Neural cell (in vitro differentiated cells): ENCODE data around the gene ABHD8. TPM values are rescaled to one million over a fixed set of nuclear protein-coding genes. Genes with fewer than 3 reads are reported as not detected.
"Not testable (repeated sequence)": the region's sequence is repeated elsewhere in the genome, so short reads cannot be mapped to it uniquely, and the experiment has no call there.

ENCODE experiments used
- H2AFZ ChIP-seq: fragments of 200-600, 300-800 bp; sonication (generic), shearing (Covaris generic); 2 replicates; pipeline ENCODE4 v1.6.0; 2014; ENCODE audit warnings: low read depth, mild to moderate bottlenecking, antibody characterized with exemption, low read length, moderate library complexity
- H3F3A ChIP-seq: fragments of 200-600 bp; shearing (Covaris generic); 2 replicates; pipeline ENCODE4 v1.6.1; 2016; ENCODE audit warnings: mild to moderate bottlenecking, moderate library complexity, mixed read lengths, antibody characterized with exemption, low read length; ENCODE audit not compliant: insufficient read depth, poor library complexity, severe bottlenecking
- H3K27ac ChIP-seq: fragments of 200-600, 300-800 bp; sonication (generic), shearing (Covaris generic); 2 replicates; pipeline ENCODE4 v1.5.1; 2014; ENCODE audit warnings: mild to moderate bottlenecking, low read length, moderate library complexity
- H3K27me3 ChIP-seq: fragments of 300-800, 200-600 bp; sonication (generic), shearing (Covaris generic); 2 replicates; pipeline ENCODE4 v1.6.0; 2014; ENCODE audit warnings: mild to moderate bottlenecking, low read depth, low read length, moderate library complexity; ENCODE audit not compliant: insufficient read depth
- H3K36me3 ChIP-seq: fragments of 300-800, 200-600 bp; sonication (generic), shearing (Covaris generic); 2 replicates; pipeline ENCODE4 v1.5.1; 2014; ENCODE audit warnings: mild to moderate bottlenecking, antibody characterized with exemption, low read length, moderate library complexity; ENCODE audit not compliant: insufficient read depth
- H3K4me2 ChIP-seq: fragments of 300-800, 200-600 bp; sonication (generic), shearing (Covaris generic); 2 replicates; pipeline ENCODE4 v1.6.0; 2014; ENCODE audit warnings: mild to moderate bottlenecking, low read length
- H3K4me3 ChIP-seq: fragments of 300-800, 200-600 bp; sonication (generic), shearing (Covaris generic); 2 replicates; pipeline ENCODE4 v1.5.1; 2014; ENCODE audit warnings: mild to moderate bottlenecking, low read length, moderate library complexity
- H3K79me2 ChIP-seq: fragments of 200-600 bp; shearing (Covaris generic); replicated peaks from 2 replicates; pipeline ENCODE4 v1.6.0; 2014; ENCODE audit warnings: mild to moderate bottlenecking, low read length, moderate library complexity; ENCODE audit not compliant: insufficient read depth
- H3K9ac ChIP-seq: fragments of 300-800, 200-600 bp; sonication (generic), shearing (Covaris generic); 2 replicates; pipeline ENCODE4 v1.6.1; 2016; ENCODE audit warnings: mild to moderate bottlenecking, low read length, mixed read lengths
- H3K9me2 ChIP-seq: fragments of 200-600 bp; shearing (Covaris generic); 2 replicates; pipeline ENCODE4 v1.6.1; 2016; ENCODE audit warnings: mild to moderate bottlenecking, low read length, mixed read lengths; ENCODE audit not compliant: insufficient read depth
- H3K9me3 ChIP-seq: fragments of 200-600, 300-800 bp; sonication (generic), shearing (Covaris generic); 2 replicates; pipeline ENCODE4 v1.6.1; 2016; ENCODE audit warnings: mild to moderate bottlenecking, mixed run types, low read length, moderate library complexity, mixed read lengths
- H4K20me1 ChIP-seq: fragments of 200-600 bp; shearing (Covaris generic); 2 replicates; pipeline ENCODE4 v1.6.1; 2016; ENCODE audit warnings: mild to moderate bottlenecking, mixed run types; ENCODE audit not compliant: insufficient read depth
- EP300 ChIP-seq: fragments of 450-650 bp; conservative IDR thresholded peaks from 2 replicates; pipeline ENCODE4 v1.6.1; 2014; ENCODE audit warnings: antibody characterized with exemption, mild to moderate bottlenecking, moderate library complexity; ENCODE audit not compliant: poor library complexity, severe bottlenecking
- EZH2 ChIP-seq: fragments of 200-600, 300-800 bp; shearing (Covaris generic), sonication (generic); IDR thresholded peaks from 2 replicates; pipeline ENCODE4 v1.6.1; 2014; ENCODE audit warnings: antibody characterized with exemption, low read length, borderline replicate concordance, mild to moderate bottlenecking; ENCODE audit not compliant: insufficient read depth, poor library complexity, severe bottlenecking
- MXI1 ChIP-seq: fragments of 450-650 bp; conservative IDR thresholded peaks from 2 replicates; pipeline ENCODE4 v1.6.1; 2014; ENCODE audit warnings: antibody characterized with exemption, mild to moderate bottlenecking; ENCODE audit not compliant: poor library complexity, severe bottlenecking
- POLR2AphosphoS5 ChIP-seq: IDR thresholded peaks from 2 replicates; pipeline ENCODE4 v1.6.1; 2012
- RAD21 ChIP-seq: fragments of 450-650 bp; conservative IDR thresholded peaks from 2 replicates; pipeline ENCODE4 v1.6.1; 2014; ENCODE audit warnings: antibody characterized with exemption, mild to moderate bottlenecking, moderate library complexity
- SMC3 ChIP-seq: fragments of 450-650 bp; conservative IDR thresholded peaks from 2 replicates; pipeline ENCODE4 v1.6.1; 2014; ENCODE audit warnings: antibody characterized with exemption, mild to moderate bottlenecking, moderate library complexity; ENCODE audit not compliant: poor library complexity
- TAF1 ChIP-seq: IDR thresholded peaks from 2 replicates; pipeline ENCODE4 v1.6.1; 2012; ENCODE audit warnings: low read depth
- polyA plus RNA-seq: library from polyadenylated mRNA; depleted of rRNA; stranded (reverse); fragments of >200 nt; gene quantifications from 2 replicates; pipeline ENCODE4 v1.2.3, GENCODE V29; 2014
- TF ChIP-seq, protein P1 (sequence below): IDR thresholded peaks from 2 replicates; pipeline ENCODE4 v1.6.1; 2012; ENCODE audit warnings: borderline replicate concordance
- TF ChIP-seq, protein P2 (sequence below): fragments of 450-650 bp; IDR thresholded peaks from 2 replicates; pipeline ENCODE4 v1.5.1; 2014; ENCODE audit warnings: antibody characterized with exemption, mild to moderate bottlenecking, moderate library complexity; ENCODE audit not compliant: poor library complexity, severe bottlenecking

ABHD8 gene
- polyA plus RNA-seq, 1 donor from 2014 or later = 28.1 TPM

DNA sequence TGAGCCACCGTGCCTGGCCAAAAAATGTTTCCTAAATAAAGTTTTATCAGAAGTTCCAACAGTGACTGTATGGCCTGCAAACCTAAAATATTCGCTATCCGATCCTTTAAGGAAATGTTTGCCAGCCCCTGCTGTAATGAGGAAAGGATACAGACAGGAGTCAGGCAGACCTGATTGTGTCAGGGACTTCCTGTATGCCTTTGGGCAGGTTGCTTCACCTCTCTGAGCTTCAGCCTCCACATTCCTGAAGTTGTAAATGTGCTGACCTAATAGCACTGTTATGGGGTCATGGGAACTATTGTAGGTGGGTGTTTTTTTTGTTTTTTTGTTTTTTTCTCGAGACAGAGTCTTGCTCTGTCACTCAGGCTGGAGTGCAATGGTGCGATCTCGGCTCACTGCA, 6.2 kb downstream of the ABHD8 start:
- Histone ChIP-seq H3K4me3 (no peak overlapping the region), H3K9me3 (peaks cover 5% of the 10 kb centered on the region), H3K27me3 (no peaks in the 10 kb centered on the region), H3K9me2 (no peaks in the 10 kb centered on the region), H4K20me1 (no peaks in the 10 kb centered on the region), H3K27ac (no peak overlapping the region), H3K36me3 (peaks cover 6% of the 10 kb centered on the region), H3K4me2 (no peak overlapping the region), H3K9ac (no peak overlapping the region), H3K79me2 (no peaks in the 10 kb centered on the region), H3F3A (no peaks in the 10 kb centered on the region), H2AFZ (no peak overlapping the region)
- TF ChIP-seq, protein P1, sequence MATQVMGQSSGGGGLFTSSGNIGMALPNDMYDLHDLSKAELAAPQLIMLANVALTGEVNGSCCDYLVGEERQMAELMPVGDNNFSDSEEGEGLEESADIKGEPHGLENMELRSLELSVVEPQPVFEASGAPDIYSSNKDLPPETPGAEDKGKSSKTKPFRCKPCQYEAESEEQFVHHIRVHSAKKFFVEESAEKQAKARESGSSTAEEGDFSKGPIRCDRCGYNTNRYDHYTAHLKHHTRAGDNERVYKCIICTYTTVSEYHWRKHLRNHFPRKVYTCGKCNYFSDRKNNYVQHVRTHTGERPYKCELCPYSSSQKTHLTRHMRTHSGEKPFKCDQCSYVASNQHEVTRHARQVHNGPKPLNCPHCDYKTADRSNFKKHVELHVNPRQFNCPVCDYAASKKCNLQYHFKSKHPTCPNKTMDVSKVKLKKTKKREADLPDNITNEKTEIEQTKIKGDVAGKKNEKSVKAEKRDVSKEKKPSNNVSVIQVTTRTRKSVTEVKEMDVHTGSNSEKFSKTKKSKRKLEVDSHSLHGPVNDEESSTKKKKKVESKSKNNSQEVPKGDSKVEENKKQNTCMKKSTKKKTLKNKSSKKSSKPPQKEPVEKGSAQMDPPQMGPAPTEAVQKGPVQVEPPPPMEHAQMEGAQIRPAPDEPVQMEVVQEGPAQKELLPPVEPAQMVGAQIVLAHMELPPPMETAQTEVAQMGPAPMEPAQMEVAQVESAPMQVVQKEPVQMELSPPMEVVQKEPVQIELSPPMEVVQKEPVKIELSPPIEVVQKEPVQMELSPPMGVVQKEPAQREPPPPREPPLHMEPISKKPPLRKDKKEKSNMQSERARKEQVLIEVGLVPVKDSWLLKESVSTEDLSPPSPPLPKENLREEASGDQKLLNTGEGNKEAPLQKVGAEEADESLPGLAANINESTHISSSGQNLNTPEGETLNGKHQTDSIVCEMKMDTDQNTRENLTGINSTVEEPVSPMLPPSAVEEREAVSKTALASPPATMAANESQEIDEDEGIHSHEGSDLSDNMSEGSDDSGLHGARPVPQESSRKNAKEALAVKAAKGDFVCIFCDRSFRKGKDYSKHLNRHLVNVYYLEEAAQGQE = no peak
- TF ChIP-seq SMC3 (no peak), TAF1 (no peak), MXI1 (no peak), EP300 (no peak), POLR2AphosphoS5 (no peak), EZH2 (no peak), RAD21 (no peak)
- TF ChIP-seq, protein P2, sequence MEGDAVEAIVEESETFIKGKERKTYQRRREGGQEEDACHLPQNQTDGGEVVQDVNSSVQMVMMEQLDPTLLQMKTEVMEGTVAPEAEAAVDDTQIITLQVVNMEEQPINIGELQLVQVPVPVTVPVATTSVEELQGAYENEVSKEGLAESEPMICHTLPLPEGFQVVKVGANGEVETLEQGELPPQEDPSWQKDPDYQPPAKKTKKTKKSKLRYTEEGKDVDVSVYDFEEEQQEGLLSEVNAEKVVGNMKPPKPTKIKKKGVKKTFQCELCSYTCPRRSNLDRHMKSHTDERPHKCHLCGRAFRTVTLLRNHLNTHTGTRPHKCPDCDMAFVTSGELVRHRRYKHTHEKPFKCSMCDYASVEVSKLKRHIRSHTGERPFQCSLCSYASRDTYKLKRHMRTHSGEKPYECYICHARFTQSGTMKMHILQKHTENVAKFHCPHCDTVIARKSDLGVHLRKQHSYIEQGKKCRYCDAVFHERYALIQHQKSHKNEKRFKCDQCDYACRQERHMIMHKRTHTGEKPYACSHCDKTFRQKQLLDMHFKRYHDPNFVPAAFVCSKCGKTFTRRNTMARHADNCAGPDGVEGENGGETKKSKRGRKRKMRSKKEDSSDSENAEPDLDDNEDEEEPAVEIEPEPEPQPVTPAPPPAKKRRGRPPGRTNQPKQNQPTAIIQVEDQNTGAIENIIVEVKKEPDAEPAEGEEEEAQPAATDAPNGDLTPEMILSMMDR = no peak

DNA sequence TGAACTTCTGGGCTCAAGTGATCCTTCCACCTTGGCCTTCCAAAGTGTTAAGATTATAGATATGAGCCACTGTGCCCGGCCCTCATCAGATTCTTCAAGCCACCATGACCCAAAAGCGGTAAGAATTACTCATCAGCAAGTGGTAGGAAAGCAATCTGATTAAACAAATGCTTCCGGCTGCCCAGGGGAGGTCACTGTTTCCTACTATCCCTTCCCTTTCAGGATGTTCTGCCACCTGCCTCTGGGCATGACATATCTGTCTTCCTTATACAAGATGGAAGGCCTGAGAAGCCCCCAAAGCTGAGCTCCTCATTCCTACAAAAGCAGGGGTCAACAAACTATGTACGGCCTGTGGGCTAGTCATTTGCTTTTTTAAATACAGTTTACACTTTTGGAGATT, 7.0 kb downstream of the ABHD8 start:
- no peak for TF ChIP-seq EP300
- TF ChIP-seq EZH2 = no peak
- TF ChIP-seq TAF1 = no peak
- TF ChIP-seq POLR2AphosphoS5 = no peak
- TF ChIP-seq, protein P1 = no peak
- TF ChIP-seq, protein P2 = no peak
- TF ChIP-seq MXI1 = no peak
- TF ChIP-seq RAD21 = no peak
- TF ChIP-seq SMC3 = no peak
- H3K9me3 ChIP-seq = peaks cover 5% of the 10 kb centered on the region
- no peak overlapping the region for H3K9ac ChIP-seq
- H3K9me2 ChIP-seq = no peaks in the 10 kb centered on the region
- H4K20me1 ChIP-seq = no peaks in the 10 kb centered on the region
- no peaks in the 10 kb centered on the region for H3K27me3 ChIP-seq
- H3F3A ChIP-seq = no peaks in the 10 kb centered on the region
- H2AFZ ChIP-seq = no peak overlapping the region
- H3K4me3 ChIP-seq = no peak overlapping the region
- H3K36me3 ChIP-seq = peaks cover 6% of the 10 kb centered on the region
- no peaks in the 10 kb centered on the region for H3K79me2 ChIP-seq
- no peak overlapping the region for H3K27ac ChIP-seq
- H3K4me2 ChIP-seq = no peak overlapping the region

DNA sequence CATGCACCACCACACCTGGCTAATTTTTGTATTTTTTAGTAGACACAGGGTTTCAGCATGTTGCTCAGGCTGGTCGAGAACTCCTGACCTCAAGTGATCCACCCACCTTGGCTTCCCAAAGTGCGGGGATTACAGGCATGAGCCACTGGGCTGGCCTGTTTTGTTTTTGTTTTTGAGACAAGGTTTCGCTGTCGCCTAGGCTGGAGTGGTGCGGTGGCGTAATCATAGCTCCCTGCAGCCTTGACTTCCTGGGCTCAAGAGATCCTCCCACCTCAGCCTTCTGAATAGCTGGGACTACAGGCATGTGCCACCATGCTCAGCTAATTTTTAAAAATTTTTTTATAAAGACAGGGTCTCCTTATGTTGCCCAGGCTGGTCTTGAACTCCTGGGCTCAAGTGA, 7.7 kb downstream of the ABHD8 start:
- H3K9me3 ChIP-seq, H4K20me1 ChIP-seq, H3K27me3 ChIP-seq, H3F3A ChIP-seq, H3K79me2 ChIP-seq, H3K9ac ChIP-seq, H3K27ac ChIP-seq, H3K4me3 ChIP-seq, H3K9me2 ChIP-seq, H2AFZ ChIP-seq, H3K36me3 ChIP-seq, H3K4me2 ChIP-seq: not testable (repeated sequence)
